NCI-H128 (cell line): ENCODE data around the gene RPS19BP1.
"Not testable (repeated sequence)": the region's sequence is repeated elsewhere in the genome, so short reads cannot be mapped to it uniquely, and the experiment has no call there.

Experiments
- DNase-seq: peaks from one replicate; lab custom pipeline; 2025; ENCODE audit not compliant: unreplicated experiment; lab: John Stamatoyannopoulos, UW

Gene RPS19BP1

GRCh38 chr22:39514373-39514973, 18.1 kb downstream of the RPS19BP1 start:
- DNase-seq, result no peak

GRCh38 chr22:39513791-39514190, 18.8 kb downstream of the RPS19BP1 start:
- no peak for DNase-seq

- no peak for DNase-seq
These were observed 20.5 kb downstream of the RPS19BP1 start for GRCh38 chr22:39512026-39512425.

GRCh38 chr22:39511226-39511625, 21.3 kb downstream of the RPS19BP1 start:
- DNase-seq, result no peak

- DNase-seq, result no peak
These were observed 21.9 kb downstream of the RPS19BP1 start for GRCh38 chr22:39510529-39511149.

GRCh38 chr22:39508393-39508792, 24.2 kb downstream of the RPS19BP1 start:
- DNase-seq, result no peak

GRCh38 chr22:39507021-39507420, 25.5 kb downstream of the RPS19BP1 start:
- not testable (repeated sequence) for DNase-seq

GRCh38 chr22:39504071-39504470, 28.5 kb downstream of the RPS19BP1 start:
- no peak for DNase-seq

- no peak for DNase-seq
These were observed 28.9 kb downstream of the RPS19BP1 start for GRCh38 chr22:39503630-39504029.

- no peak for DNase-seq
These were observed 29.6 kb downstream of the RPS19BP1 start for GRCh38 chr22:39502789-39503409.

- DNase-seq, result peak; percentile 77
These were observed 30.3 kb downstream of the RPS19BP1 start, which contains the start of gene MIEF1 for GRCh38 chr22:39502109-39502788. MIEF1 (plus strand) TSS chr22:39502290; CDS start chr22:39511295, 9,005 bp downstream.

- DNase-seq, result no peak
These were observed 30.9 kb downstream of the RPS19BP1 start for GRCh38 chr22:39501644-39502108.

GRCh38 chr22:39500101-39500500, 32.4 kb downstream of the RPS19BP1 start:
- no peak for DNase-seq

GRCh38 chr22:39498802-39499201, 33.7 kb downstream of the RPS19BP1 start:
- DNase-seq, result no peak

- no peak for DNase-seq
These were observed 34.2 kb downstream of the RPS19BP1 start for GRCh38 chr22:39498368-39498767.

- DNase-seq, result no peak
These were observed 35.1 kb downstream of the RPS19BP1 start for GRCh38 chr22:39497429-39497828.

GRCh38 chr22:39496131-39496838, 36.3 kb downstream of the RPS19BP1 start:
- no peak for DNase-seq

- DNase-seq, result no peak
These were observed 38.0 kb downstream of the RPS19BP1 start for GRCh38 chr22:39494471-39495120.

- DNase-seq, result no peak
These were observed 38.8 kb downstream of the RPS19BP1 start for GRCh38 chr22:39493759-39494158.

- no peak for DNase-seq
These were observed 40.4 kb downstream of the RPS19BP1 start for GRCh38 chr22:39492186-39492585.

GRCh38 chr22:39491696-39492095, 40.9 kb downstream of the RPS19BP1 start:
- no peak for DNase-seq
